ENCODE results near the gene RAB3IL1. TPM values are rescaled to one million over a fixed set of nuclear protein-coding genes. Genes with fewer than 3 reads are reported as not detected.

Gene RAB3IL1
- total and polyA plus RNA-seq, 9 of the 15 experiments (the other 6 are each of a cell fraction or from before 2014, with no cell fraction given), result 0.15 to 42.6 (median 15.5) TPM

- TF ChIP-seq ATF1 (CRISPR knock-in tag; IDR thresholded peaks at IDR 0.05) (no peak), ATF1 (tag; IDR thresholded peaks at IDR 0.05) (peak; percentile 48; the same call in 1 of the 2 replicates), HDAC2 (IDR thresholded peaks at IDR 0.05) (peak; percentile 23; the same call in 1 of the 2 replicates), PBX2 (CRISPR knock-in tag; IDR thresholded peaks at IDR 0.05; ENCODE audit: low read depth) (no peak), PBX2 (tag; conservative IDR thresholded peaks at IDR 0.05; ENCODE audit: low read depth) (no peak), KAT7 (CRISPR knock-in tag; IDR thresholded peaks at IDR 0.05; ENCODE audit: borderline replicate concordance) (peak; percentile 59; the same call in 1 of the 2 replicates), ZNF780A (CRISPR knock-in tag; IDR thresholded peaks at IDR 0.05) (no peak), RBM22 (IDR thresholded peaks at IDR 0.05; ENCODE audit: low read depth, low read length, poor library complexity, severe bottlenecking) (peak; percentile 28), PCBP2 (IDR thresholded peaks at IDR 0.05; ENCODE audit: low read depth, low read length, poor library complexity, severe bottlenecking) (no peak), CCNT2 (IDR thresholded peaks at IDR 0.05; ENCODE audit: borderline replicate concordance, extremely low read depth, insufficient read length, low read depth, low read length) (peak; percentile 52), MTA1 (IDR thresholded peaks at IDR 0.05; ENCODE audit: borderline replicate concordance) (peak; percentile 73; the same call in 1 of the 2 replicates), ZC3H11A (IDR thresholded peaks at IDR 0.05; ENCODE audit: low read depth, low read length) (no peak), FOXP4 (CRISPR knock-in tag; IDR thresholded peaks at IDR 0.05; ENCODE audit: borderline replicate concordance) (0 out of 2 replicates have a peak, but pooled peaks have one; percentile 56), ZNF280B (CRISPR knock-in tag; IDR thresholded peaks at IDR 0.05) (no peak), ZBTB7A (IDR thresholded peaks at IDR 0.05; ENCODE audit: borderline replicate concordance, control insufficient read depth, low read depth, low read length) (peak; percentile 62; the same call in 1 of the 2 replicates), EGR1 (conservative IDR thresholded peaks at IDR 0.05) (0 out of 2 replicates have a peak, but pooled peaks have one; percentile 12)
- TF ChIP-seq, protein P1, sequence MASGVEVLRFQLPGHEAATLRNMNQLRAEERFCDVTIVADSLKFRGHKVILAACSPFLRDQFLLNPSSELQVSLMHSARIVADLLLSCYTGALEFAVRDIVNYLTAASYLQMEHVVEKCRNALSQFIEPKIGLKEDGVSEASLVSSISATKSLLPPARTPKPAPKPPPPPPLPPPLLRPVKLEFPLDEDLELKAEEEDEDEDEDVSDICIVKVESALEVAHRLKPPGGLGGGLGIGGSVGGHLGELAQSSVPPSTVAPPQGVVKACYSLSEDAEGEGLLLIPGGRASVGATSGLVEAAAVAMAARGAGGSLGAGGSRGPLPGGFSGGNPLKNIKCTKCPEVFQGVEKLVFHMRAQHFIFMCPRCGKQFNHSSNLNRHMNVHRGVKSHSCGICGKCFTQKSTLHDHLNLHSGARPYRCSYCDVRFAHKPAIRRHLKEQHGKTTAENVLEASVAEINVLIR (CRISPR knock-in tag; IDR thresholded peaks at IDR 0.05), result peak; percentile 54
- TF ChIP-seq, protein P2, sequence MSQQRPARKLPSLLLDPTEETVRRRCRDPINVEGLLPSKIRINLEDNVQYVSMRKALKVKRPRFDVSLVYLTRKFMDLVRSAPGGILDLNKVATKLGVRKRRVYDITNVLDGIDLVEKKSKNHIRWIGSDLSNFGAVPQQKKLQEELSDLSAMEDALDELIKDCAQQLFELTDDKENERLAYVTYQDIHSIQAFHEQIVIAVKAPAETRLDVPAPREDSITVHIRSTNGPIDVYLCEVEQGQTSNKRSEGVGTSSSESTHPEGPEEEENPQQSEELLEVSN (IDR thresholded peaks at IDR 0.05; ENCODE audit: borderline replicate concordance in 1 of 2, extremely low read depth in 1 of 2, insufficient read depth in 1 of 2, insufficient read length in 1 of 2, low read depth in 1 of 2, low read length in 1 of 2, poor library complexity in 1 of 2, severe bottlenecking in 1 of 2), result peak in 1 of 2 experiments; percentile 55
Observed at GRCh38 chr11:61891331-61892084, 25.9 kb downstream of the RAB3IL1 start, which contains the start of gene FADS3 (continued).

Data from K562 (cell line).